Glomerular visceral epithelial cell (primary cell): ENCODE results near the gene CALML3.

Experiments
- DNase-seq: peaks from one replicate; pipeline ENCODE4 v3.0.0-alpha.2; 2016; ENCODE audit errors: extremely low spot score

Gene CALML3

DNA sequence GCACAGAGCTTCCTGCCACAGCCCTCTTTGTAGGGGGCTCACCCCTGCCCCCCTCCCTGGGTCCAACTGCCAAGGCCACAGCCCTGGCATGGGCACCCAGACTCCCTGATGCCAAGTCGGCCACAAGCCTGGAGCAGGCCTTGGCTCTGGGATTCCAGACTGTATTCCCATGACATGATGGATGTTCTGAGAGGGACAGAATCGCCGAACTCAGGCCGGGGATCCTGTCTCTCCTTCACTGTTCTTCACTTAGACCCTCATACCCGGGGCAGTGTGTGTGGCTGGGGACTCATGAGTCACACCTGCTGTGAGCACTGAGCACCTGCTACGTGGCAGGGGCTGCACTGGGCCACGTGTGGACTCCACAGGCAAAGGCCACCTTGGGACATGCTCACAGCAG, 33.3 kb upstream of the CALML3 start:
- no peak for DNase-seq

DNA sequence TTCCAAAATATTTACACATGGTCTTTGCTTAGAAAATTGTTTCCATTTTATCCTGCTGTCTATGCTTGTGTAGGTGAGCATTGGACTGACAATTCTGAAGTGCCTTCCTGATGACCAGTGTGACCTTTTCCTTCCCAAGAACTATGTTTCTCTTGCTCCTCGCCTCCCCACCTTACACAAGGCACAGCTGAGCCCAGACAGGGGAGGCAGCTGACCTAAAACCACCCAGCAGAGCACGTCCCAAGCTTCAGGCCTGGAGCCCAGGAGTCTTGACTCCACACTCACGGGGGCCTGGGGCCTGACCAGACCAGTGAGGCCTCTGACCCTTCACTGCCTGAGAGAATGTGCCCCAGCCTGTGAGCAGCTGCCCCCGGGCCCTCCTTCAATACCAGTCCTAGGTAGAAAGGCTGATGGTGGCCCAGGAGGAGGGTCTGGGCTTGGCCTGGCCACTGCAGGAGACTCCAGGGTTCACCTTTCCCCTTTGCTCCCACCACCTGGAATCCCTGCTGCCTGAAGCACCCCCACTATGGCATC, 32.4 kb upstream of the CALML3 start:
- no peak for DNase-seq

DNA sequence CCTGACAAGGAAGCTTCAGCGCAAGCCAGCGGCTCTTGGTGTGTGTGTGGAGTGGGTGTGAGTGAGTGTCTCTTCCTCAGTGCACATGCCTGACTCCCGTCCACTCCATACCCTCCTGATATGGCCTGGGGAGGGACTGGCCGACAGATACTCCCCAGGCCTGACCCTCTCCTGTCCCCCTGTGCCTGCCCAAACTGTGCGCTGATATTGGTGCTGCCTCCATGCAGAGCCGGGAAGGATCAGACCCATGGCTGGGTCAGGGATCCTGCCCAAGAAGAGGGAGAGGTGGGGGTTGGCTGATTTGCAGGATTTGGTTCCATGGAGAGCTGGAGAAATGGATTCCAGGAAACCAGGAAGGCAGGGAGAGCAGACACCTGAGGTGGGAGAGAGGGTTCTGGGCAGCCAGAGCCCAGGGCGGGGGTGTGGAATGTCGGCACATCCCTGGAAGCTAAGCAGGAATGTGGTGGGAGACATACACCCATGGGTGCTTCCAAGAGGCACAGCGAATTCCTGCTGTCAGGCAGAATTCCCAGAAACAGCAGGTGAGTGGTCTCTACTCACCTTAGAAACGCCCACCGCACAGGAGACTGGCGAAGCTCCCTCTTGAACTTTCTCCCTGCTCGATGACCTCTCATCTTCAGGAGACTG, 31.7 kb upstream of the CALML3 start:
- no peak for DNase-seq

DNA sequence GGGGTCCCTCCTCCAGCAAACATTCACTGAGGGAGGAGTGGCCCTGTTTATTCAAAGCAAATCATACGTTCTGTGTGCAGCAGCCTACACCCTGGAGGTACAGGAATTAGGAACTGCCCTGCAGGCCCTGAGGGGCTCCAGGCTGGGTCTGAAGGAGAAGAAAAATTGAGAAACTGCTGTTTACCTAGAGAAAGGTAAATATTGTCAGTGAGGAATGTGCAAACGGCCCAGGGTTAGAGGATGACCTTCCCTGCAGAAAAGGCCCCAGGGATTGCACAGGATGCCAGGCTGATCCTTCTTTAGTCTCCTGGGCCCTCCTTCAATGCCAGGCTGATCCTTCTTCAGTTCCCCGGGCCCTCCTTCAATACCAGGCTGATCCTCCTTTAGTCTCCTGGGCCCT, 31.1 kb upstream of the CALML3 start:
- no peak for DNase-seq

DNA sequence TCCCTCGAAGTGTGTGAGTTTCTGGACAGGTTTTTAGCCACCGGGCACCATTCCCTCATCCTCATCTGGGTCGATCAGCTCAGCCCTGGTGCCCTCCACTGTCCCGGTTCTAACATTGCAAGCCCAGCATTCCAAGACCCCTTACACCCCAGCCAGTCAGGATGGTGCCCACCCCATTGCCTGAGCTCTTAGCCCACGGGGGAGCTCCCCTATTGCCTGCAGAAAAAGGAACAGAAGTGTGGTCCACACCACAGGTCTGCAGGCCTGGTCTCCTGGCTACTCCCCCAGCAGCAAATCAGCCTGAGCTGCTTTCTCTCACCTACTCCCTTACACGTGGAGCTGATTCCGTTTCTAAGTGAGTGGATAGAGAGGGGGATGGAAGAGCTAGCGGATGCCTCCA, 30.1 kb upstream of the CALML3 start:
- DNase-seq = no peak

DNA sequence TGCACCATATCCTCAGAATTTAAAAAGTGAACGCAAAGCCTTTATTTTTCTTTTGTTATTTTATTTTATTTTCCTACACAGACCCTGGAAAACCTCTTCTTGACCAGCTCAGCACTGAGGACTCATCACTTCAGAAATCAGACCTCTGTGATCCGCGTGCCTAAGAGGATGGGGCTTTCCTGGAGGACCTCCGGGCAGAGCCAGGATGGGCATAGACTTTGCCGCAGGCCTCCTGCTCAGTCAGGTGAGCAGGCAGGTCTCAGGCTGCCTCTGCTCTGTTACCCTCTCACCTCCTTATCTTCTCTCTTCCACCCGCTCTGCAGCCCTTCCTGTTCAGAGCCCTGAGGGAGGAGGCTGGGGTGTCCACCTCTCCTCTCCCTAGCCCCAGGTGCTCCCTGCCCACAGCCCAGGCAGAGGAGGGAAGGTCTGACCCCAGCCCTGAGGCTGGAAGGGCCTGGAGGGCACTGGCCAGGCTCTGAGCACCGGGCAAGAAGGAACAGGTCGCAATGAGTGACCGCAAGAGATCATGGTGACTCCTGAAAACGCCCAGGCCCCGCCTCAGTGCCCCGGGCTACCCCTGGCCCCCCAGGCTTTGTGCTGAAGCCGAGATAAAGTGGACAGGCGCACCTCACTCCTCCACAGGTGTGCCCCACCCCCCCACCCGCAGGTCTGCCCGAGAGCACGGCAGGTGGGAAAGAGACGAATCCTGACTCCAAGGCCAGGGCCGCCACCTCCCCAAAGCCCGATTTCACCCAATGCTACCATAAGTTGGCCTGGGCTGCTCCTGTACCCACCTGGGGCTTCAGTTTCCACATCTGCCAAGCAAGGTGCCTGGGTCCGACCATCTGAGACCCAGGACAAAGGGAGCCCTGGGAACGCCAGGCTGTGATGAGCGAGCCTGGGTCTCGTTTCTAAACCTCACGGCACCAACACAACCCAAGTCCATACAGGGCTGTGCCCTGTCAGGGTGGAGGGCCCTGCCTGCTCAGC, 28.2 kb upstream of the CALML3 start:
- DNase-seq = no peak

DNA sequence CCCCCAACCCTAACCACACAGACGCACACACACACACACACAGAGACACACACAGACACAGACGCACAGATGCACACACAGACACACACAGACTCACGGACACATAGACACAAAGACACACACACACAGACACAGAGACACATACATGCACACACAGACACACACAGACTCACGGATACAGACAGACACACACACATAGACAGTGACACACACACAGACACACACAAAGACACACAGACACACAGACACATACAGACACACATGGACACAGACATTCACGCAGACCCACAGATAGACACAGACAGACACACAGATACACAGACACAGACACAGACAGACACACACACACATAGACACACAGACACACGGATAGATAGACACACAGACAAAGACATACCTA, 27.5 kb upstream of the CALML3 start:
- no peak for DNase-seq

DNA sequence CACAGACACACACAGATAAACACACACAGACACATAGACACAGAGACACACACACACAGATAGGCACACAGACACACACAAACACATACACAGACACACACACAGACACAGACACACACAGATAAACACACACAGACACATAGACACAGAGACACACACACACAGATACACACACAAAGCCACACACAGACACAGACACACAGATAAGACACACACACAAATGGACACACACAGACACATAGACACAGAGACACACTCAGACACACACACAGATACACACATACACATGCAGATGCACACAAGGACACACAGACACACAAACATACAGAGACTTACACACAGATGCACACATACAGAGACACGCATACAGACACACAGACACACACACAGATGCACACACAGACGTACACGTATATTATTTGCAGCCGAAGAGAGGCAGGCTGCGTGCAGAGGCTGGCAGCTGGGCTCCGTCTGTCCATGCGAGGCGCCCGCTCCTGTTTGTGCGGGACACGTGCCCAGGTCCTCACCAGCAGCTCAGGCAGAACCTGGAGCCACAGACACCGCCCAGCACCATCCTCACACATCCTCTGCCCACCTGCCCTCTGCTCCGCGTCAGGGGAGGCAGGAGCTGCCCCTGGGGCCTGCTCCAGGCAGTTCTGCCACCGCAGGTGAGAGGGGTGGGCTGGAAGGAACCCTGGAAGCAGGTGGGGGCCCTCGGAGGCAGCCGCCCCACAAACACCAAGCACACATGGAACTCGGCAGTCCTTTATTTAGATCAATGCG, 26.6 kb upstream of the CALML3 start:
- DNase-seq = no peak

DNA sequence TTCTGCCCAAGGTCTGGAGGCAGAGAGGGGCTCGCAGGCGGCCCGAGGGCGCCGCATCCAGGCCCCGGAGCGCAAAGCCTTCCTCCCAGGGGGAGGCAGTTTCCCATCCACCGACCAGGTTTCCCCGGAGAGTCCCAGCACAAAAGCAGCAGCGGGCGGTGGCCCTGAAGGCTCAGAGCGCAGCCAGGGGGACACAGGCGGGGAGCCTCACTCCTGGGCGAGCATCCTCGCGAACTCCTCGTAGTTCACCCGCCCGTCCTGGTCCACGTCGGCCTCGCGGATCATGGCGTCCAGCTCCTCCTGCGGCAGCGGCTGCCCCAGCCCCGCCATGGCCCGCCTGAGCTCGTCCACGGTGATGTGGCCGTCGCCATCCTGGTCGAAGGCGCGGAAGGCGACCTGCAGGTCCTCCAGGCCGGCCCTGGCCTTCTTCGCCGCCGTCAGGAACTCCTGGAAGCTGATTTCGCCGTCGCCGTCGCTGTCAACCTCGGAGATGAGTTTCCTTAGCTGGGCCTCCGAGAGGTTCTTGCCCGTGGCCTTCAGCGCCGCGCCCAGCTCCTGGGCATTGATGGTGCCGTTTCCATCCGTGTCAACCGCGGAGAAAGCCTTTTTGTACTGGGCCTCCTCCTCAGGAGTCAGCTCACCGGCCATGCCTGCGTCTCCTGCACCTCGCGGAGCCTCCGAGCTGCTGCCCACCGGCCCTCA, 25.8 kb upstream of the CALML3 start:
- DNase-seq = no peak

DNA sequence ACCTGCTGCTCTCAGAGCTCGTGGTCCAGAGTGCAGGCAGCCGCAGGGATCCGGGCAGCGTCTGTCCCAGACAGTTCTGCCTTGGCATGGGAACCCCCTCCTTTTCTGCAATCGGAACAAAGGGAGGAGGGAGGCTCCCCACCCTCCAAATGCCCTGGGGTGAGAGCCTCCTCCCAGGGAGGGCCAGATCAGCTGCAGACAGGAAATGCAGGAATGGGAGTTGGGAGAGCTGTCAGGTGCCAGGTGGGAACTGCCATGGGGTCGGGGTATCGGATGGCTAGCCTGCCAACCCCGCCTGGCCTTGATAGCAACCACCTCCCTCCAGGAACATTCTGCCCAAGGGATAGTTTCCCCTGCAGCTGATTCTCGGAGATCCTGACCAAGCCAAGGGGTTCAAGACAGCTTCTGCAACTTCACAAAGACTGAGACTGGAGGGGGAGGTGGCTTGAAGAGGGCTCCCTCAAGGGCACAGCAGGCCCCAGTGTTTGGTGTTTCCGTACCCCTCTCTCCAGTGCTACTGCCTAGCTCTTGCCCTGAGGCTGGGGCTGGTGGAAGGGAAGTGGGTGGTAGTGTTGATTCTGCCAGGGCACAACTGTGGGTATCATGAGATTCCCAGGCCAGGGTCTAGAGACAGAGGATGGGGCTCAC, 25.1 kb upstream of the CALML3 start, which contains the start of gene CALML5:
Gene CALML5 (minus strand): TSS at position 78 of the 648 bp plus-strand sequence. CDS start 132 bp downstream, outside the sequence.
- DNase-seq = no peak

DNA sequence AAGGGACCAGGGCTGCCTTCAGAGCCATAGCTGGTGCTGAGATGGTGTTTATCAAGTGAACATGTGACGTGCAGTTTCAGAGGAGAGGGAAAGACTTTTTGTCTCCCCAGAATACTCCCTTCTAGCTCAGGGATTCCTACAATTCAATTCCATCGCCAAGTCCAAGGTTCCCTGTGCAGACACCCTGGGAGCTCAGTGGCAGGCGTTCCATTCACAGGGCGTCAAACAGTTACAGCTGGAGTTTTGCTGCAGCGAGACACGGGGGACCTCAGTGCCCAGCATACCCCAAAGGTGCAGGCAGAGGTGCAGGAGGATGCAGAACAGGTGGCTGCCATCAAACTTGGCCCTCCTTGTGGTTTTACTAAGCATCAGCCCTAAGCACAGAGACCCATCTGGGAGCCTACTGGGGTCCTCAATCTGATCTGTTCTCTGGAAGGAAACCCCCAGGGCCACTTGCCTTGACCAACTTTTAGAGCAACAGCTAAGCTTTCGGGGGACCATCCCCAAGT, 24.5 kb upstream of the CALML3 start:
- DNase-seq = no peak

DNA sequence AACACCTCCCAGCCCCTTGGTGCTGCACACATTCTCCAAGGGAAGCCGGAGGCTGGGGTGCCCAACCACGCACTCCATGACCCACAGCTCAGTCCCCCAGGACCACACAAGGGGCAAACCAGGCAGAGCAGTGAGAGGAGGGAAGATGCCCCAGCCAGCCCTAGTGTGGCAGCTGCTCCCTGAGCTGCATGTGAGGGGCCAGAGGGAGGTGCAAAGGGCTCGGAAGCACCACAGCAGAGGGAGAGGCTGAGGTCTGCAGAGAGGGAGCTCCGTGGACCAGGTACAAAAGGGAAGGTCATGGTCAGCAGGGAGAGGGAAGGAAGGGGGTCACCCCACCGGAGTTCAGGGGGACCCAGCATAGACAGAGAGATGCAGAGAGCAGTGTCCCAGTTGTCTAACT, 23.9 kb upstream of the CALML3 start:
- no peak for DNase-seq

DNA sequence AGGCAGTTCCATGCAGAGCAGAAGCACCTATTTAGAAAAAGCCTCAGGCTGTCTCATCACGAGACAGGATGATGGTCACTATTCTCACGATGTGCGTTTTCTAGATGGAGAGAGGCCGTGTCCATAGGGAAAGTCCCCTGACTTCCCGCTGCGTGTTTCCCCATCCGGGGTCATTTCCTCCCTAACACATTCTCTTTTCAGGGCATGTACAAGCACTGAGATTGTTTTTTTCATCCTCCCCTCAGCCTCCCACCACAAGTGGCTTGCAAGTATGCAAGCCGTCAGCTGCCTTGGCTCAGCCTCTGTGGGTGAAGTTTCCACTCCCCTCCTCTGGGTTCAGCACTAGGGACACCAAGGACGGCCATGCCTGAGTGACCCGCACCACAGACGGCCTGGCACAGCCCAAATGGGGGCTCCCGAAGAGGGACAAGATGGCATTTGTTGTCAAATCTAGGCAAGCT, 22.7 kb upstream of the CALML3 start:
- DNase-seq = no peak

DNA sequence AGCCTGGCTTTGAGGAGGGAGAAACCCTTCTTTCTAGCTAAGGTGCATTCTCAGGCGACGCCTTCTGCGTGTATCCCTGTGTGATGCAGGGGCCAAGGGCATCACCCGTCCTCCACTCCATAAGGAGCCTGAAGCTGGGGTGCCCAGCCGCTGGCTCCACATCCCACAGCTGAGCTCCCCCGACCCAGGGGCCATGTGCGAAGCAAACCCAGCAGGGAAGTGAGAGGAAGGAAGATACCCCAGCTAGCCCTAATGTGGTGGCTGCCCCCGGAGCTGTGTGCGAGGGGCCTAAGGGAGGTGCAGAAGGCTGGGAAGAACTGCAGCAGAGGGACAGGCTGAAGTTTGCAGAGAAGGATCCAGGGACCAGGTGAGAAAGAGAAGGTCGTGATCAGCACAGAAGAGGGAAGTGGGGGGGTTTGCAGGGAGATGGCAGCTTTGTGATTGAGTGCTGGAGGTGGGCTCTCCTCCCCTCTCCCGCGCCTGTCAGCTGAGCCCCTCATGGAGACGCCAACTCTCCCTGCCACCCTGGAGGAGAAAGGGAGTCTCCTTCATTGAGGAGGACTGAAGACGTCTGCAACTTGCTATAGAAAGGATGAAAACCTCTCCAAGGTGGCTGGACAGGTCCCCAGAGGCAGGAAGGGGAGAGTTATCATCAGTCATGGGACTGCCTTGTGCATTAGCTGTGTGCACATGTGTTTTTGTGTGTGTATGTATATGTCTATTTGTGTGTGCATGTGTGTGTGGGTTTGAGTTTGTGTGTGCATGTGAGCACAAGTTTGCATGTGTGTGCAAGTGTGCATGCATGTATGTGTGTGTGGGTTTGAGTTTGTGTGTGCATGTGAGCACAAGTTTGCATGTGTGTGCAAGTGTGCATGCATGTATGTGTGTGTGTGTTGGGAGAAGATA, 21.9 kb upstream of the CALML3 start:
- DNase-seq = no peak

DNA sequence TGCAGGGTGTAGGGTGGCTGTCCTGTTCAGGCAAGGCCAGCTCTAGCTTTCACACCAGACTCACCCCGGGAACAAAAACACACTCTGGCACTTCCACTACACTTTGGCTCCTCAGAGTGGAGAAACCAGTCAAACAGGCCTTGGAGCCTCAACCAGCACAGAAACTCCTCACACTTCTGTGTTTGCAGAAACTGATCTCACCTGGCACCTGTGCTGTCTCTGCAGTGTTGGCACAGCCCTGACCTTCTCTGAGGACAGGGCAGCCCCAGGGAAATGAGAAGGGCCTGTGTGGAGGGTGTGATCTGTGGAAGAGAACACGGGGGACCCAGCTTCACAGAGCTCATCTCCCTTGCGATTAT, 21.3 kb upstream of the CALML3 start:
- DNase-seq = no peak

DNA sequence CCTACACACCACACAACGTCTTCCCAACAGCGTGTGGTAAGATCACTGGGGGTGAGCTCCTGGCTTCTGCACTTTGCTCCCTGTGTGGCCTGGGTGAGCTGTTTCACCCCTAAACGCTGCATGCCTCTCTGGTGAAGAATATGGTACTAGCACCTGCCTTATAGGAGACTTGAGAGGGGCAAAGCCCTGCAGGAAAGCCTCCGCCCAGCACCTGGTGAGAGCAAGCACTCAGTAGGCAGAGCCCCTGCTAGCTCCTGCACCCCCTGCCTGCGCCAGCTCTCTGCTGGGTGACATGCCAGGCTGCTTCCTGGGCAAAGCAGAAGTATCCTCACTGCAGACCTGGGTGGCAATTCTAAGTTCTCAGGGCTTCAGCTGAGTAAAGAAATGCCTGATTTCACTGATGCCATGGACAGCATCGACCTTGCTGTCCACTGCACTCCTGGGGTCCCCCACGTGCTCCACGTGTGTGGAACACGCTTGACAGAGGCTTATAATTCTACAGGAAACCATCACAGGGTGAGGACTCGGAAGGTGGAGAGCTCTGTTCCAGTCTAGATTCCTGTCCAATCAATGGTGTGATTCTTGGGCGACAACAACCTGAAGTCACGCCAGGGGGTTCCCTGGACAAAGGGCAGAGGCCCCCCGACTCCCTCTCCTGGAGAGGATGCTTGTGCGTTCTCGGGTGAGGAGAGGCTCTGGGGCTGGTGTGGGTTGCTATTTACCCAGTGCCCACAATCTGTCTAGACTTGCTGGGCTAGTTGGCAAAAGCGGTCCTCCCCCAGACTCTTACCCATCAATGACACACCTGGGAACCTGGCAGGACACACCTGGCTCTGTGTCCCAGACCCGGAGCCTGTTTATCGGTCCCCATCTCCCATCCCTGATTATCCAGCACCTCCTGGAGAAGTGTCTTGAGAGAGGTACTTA, 20.4 kb upstream of the CALML3 start:
- DNase-seq = no peak

DNA sequence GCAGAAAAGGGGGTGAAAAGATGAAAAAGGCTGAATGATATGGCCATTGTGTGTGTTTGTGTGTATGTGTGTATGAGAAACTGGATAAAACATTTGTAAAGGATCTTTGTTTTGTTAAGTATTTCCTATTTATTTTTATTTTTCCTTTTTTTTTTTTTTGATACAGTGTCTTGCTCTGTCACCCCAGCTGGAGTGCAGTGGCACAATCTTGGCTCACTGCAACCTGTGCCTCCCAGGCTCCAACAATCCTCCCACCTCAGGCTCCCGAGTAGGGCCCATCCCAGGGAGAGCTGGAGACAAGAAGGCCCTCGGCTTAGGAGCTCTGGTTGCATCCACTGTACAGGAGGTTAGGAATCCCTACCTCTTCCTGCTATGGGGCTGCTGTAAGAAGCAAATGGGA, 18.5 kb upstream of the CALML3 start:
- DNase-seq = no peak
